Right lobe of liver (tissue), 4 donors: ENCODE results near the gene CDK4.

Experiments used
- POLR2A ChIP-seq: fragments of 450-650 bp; IDR thresholded peaks from one replicate; pipeline ENCODE4 v1.6.1; 2017; ENCODE audit warnings: antibody characterized with exemption, mild to moderate bottlenecking
- TF ChIP-seq, protein P1 (sequence below), 4 donors: fragments of 200-600 bp in 3 of 4; fragments of 450-650 bp in 1 of 4; IDR thresholded peaks; one replicate each; pipeline versions ENCODE4 v1.5.1 to v1.8.0; 2016 to 2022; ENCODE audit warnings: antibody characterized with exemption in 4 of 4, mild to moderate bottlenecking in 2 of 4
- donor health status: DM: no; HTN: no; CAD: no.
- donor health status: DM: no; HTN: no; CAD: no.
- donor health status: DM: no; HTN: yes; CAD: no.

DNA sequence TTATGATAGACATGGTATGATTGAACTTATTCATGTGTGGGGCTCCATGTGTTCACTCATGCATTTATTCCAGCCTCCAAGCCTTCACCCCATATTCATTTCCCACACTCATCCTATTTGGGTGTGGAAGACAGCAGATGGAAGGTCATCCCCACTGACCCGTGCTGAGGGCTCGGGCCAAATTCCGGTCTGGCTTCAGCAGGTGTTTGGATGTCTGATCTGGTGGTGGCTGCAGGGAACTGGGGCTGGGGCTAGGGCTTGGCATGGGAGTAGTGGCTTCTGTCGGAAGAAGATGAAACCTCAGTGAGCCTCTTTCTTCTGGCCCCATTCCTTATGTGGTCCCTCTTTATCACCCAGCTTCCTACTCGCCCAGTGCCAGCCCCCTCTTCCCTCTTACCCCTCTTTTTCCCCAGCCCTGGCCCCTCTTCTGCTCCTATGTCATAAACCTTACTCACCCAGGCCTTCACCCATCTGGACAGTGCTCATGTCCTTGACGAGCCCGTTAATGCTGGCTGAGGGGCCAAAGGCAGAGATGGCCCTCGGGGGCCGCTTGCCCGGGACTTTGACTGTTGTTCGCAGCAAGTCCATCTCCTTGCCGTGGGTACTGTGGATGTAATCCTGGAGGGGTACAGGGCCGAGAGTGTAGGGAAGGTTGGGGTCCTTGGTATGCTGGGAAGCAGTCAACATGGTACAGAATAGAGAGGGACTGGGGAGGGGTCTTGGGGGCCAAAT lies 21.6 kb downstream of the CDK4 start:
- TF ChIP-seq, protein P1, sequence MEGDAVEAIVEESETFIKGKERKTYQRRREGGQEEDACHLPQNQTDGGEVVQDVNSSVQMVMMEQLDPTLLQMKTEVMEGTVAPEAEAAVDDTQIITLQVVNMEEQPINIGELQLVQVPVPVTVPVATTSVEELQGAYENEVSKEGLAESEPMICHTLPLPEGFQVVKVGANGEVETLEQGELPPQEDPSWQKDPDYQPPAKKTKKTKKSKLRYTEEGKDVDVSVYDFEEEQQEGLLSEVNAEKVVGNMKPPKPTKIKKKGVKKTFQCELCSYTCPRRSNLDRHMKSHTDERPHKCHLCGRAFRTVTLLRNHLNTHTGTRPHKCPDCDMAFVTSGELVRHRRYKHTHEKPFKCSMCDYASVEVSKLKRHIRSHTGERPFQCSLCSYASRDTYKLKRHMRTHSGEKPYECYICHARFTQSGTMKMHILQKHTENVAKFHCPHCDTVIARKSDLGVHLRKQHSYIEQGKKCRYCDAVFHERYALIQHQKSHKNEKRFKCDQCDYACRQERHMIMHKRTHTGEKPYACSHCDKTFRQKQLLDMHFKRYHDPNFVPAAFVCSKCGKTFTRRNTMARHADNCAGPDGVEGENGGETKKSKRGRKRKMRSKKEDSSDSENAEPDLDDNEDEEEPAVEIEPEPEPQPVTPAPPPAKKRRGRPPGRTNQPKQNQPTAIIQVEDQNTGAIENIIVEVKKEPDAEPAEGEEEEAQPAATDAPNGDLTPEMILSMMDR (IDR thresholded peaks at IDR 0.05), result no peak
- TF ChIP-seq POLR2A, result no peak
